HAP-1 (cell line): ENCODE results near the gene TP53TG3D.
"Not testable (repeated sequence)": the region's sequence is repeated elsewhere in the genome, so short reads cannot be mapped to it uniquely, and the experiment has no call there.

Source experiments
- DNase-seq, 2 experiments: peaks; one replicate each; pipeline ENCODE4 v3.0.0-alpha.2; 2016 to 2020; ENCODE audit warnings: low spot score in 2 of 2
- H3K27me3 ChIP-seq: fragments of 250-450 bp; sonication (Bioruptor Pico); 2 replicates; pipeline ENCODE4 v1.5.1; 2020; ENCODE audit warnings: low read depth, mild to moderate bottlenecking, moderate library complexity
- H3K36me3 ChIP-seq: fragments of 250-450 bp; sonication (Bioruptor Pico); replicated peaks from 2 replicates; pipeline ENCODE4 v1.5.1; 2020; ENCODE audit warnings: mild to moderate bottlenecking
- H3K4me1 ChIP-seq: fragments of 250-450 bp; sonication (Bioruptor Pico); 2 replicates; pipeline ENCODE4 v1.5.1; 2020; ENCODE audit warnings: mild to moderate bottlenecking
- H3K4me3 ChIP-seq: fragments of 250-450 bp; sonication (Bioruptor Pico); 2 replicates; pipeline ENCODE4 v1.5.1; 2020; ENCODE audit warnings: mild to moderate bottlenecking, moderate library complexity
- H3K9me3 ChIP-seq: fragments of 250-450 bp; sonication (Bioruptor Pico); 2 replicates; pipeline ENCODE4 v1.5.1; 2020; ENCODE audit warnings: mild to moderate bottlenecking, moderate library complexity
- in situ Hi-C: fragments of 300-500 bp; cut with MboI; formaldehyde crosslinking; loops from 3 replicates; pipeline ENCODE4 v1.14.3; 2020; ENCODE audit warnings: low sequenced_read_pairs, inconsistent platforms, mixed read lengths

TP53TG3D gene, protein sequence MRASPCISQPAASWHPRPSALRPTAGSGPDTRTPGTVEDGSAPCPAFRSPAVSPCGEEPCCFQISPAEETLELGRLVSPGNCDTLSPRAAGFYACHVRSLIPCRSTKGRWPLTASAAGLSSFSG

DNA sequence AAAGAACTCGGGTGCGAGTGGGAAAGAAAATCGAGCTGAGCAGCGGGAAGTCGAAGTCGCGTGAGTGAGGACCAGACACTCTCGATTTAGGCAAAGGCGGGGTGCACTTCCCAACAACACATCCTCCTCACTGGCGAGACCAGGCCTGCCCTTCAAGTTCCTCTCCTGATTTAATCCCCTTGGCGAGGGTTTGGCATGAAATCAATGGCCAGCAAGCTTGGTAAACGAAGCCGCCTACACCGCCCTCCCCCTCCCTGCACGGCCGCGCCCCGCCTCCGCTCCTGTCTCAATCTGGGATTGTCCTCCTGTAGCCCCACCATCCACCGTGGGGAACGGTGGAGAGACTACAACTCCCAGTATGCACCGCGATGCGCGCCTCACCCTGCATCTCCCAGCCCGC is at the start of gene TP53TG3D:
Gene TP53TG3D (plus strand): TSS at position 301 of the 400 bp plus-strand sequence. CDS start 68 bp downstream, at position 369.
- H3K9me3 ChIP-seq, H3K4me1 ChIP-seq, H3K36me3 ChIP-seq, DNase-seq, in situ Hi-C loops, H3K27me3 ChIP-seq, H3K4me3 ChIP-seq: not testable (repeated sequence)

DNA sequence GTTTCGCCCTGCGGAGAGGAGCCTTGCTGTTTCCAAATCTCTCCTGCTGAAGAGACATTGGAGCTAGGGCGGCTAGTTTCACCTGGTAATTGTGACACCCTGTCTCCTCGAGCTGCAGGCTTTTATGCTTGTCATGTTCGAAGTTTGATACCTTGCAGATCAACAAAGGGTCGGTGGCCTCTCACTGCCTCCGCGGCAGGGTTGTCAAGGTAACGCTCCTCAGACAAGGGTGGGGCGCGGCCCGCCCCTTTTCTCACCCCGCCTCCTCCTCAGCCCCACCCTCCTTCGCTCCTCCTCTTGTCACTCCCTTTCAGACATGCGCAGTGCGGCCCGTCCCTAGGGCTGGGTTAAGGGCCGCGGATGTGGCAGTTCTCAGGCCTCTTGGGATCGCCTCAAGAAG is 421 bp downstream of the TP53TG3D start:
- DNase-seq, H3K27me3 ChIP-seq, H3K4me3 ChIP-seq, H3K4me1 ChIP-seq, H3K9me3 ChIP-seq, in situ Hi-C loops, H3K36me3 ChIP-seq: not testable (repeated sequence)

GRCh38 chr16:32261526-32261925 is 8.4 kb downstream of the TP53TG3D start:
- in situ Hi-C loops, H3K36me3 ChIP-seq, DNase-seq, H3K9me3 ChIP-seq, H3K4me3 ChIP-seq, H3K27me3 ChIP-seq, H3K4me1 ChIP-seq: not testable (repeated sequence)

- H3K36me3 ChIP-seq, H3K4me1 ChIP-seq, DNase-seq, H3K9me3 ChIP-seq, H3K4me3 ChIP-seq, in situ Hi-C loops, H3K27me3 ChIP-seq: not testable (repeated sequence)
Measured at GRCh38 chr16:32263552-32263951, 10.5 kb downstream of the TP53TG3D start.

GRCh38 chr16:32281910-32282309 is 28.8 kb downstream of the TP53TG3D start:
- H3K27me3 ChIP-seq, DNase-seq, H3K9me3 ChIP-seq, H3K36me3 ChIP-seq, in situ Hi-C loops, H3K4me3 ChIP-seq, H3K4me1 ChIP-seq: not testable (repeated sequence)

DNA sequence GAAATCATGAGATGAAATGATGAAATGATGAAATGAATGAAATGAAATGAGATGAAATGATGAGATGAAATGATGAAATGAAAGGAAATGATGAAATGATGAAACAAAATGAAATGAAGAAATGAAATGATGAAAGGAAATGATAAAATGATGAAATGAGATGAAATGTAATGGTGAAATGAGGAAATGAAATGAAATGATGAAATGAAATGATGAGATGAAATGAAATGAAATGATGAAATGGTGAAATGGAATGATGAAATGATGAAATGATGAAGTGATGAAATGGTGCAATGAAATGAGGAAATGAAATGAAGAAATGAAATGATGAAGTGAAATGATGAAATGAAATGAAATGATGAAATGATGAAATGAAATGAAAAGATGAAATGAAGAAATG is 29.9 kb downstream of the TP53TG3D start:
- H3K36me3 ChIP-seq, H3K4me3 ChIP-seq, H3K27me3 ChIP-seq, H3K4me1 ChIP-seq, H3K9me3 ChIP-seq, DNase-seq, in situ Hi-C loops: not testable (repeated sequence)

GRCh38 chr16:32283917-32284495 is 30.9 kb downstream of the TP53TG3D start:
- in situ Hi-C loops, DNase-seq, H3K4me3 ChIP-seq, H3K27me3 ChIP-seq, H3K4me1 ChIP-seq, H3K9me3 ChIP-seq, H3K36me3 ChIP-seq: not testable (repeated sequence)

- in situ Hi-C loops, H3K27me3 ChIP-seq: not testable (repeated sequence)
- DNase-seq: peak in 1 of 2 experiments; percentile 7
Measured at GRCh38 chr16:32284800-32285796, 32.0 kb downstream of the TP53TG3D start.

GRCh38 chr16:32286193-32286592 is 33.1 kb downstream of the TP53TG3D start:
- H3K4me1 ChIP-seq, H3K4me3 ChIP-seq, H3K27me3 ChIP-seq, H3K36me3 ChIP-seq, in situ Hi-C loops, DNase-seq, H3K9me3 ChIP-seq: not testable (repeated sequence)

More at GRCh38 chr16:32284800-32285796, 32.0 kb downstream of the TP53TG3D start:
- not testable (repeated sequence) for H3K9me3 ChIP-seq, H3K4me1 ChIP-seq, H3K4me3 ChIP-seq, H3K36me3 ChIP-seq

DNA sequence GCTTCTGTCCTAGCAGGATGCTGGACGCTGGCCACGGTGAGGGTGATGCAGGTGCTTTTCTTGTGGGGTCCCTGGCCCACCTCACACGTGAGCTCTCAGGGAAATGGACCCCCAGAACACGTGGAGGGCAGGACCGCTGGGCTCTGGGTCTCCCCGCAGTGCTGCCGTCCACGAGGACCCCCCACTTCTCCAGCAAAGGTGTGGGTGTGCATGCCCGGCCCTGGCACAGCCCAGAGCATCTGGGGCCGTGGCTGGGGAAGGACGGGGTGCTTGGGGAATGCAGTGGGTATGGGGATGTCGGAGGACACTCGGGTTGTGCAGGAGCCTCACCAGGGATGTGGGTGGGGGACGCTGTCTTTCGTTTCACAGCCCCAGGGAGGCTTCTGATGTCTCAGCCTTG is 34.7 kb downstream of the TP53TG3D start:
- DNase-seq, in situ Hi-C loops, H3K4me1 ChIP-seq, H3K36me3 ChIP-seq, H3K27me3 ChIP-seq, H3K9me3 ChIP-seq, H3K4me3 ChIP-seq: not testable (repeated sequence)

- H3K36me3 ChIP-seq, in situ Hi-C loops, DNase-seq, H3K27me3 ChIP-seq, H3K4me1 ChIP-seq, H3K9me3 ChIP-seq, H3K4me3 ChIP-seq: not testable (repeated sequence)
Measured at GRCh38 chr16:32289197-32289596, 36.1 kb downstream of the TP53TG3D start.

DNA sequence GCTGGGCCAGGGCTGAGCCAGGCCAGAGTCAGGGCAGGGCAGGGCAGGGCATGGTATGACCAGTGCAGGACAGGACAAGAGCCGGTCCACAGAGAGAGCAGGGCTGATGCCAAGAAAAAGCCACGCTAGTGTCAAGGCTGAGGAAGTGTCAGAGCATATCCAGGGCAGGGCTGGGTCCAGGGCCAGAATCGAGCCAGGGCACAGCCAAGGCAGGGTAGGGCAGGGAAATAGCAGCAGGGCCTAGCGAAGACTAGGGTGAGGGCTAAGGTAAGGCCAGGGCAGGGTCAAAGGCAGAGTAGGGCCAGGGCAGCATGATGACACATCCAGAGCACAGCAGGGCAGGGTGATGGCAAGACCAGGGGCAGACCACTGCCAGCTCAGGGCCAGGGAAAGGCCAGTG is 49.7 kb downstream of the TP53TG3D start:
- DNase-seq, H3K4me1 ChIP-seq, H3K9me3 ChIP-seq, H3K4me3 ChIP-seq, H3K36me3 ChIP-seq, in situ Hi-C loops, H3K27me3 ChIP-seq: not testable (repeated sequence)
